ENCODE results near the gene CCL15. TPM values are rescaled to one million over a fixed set of nuclear protein-coding genes. Genes with fewer than 3 reads are reported as not detected.

CCL15 gene
- total RNA-seq, 1 donor from 2014 or later: 1.3 TPM

GRCh38 chr17:35972945-35973332 lies 28.4 kb downstream of the CCL15 start:
- ATAC-seq (no peak), DNase-seq (no peak)
- Histone ChIP-seq H3K4me1 (peaks cover 5% of the 10 kb centered on the region), H3K27me3 (no peaks in the 10 kb centered on the region), H3K36me3 (no peaks in the 10 kb centered on the region), H3K9me3 (no peaks in the 10 kb centered on the region), H3K27ac (peak overlapping the region; percentile 47), H3K4me3 (no peak overlapping the region)
- intact Hi-C loops (cut with DNase I): no loop called here
- TF ChIP-seq, protein P1, sequence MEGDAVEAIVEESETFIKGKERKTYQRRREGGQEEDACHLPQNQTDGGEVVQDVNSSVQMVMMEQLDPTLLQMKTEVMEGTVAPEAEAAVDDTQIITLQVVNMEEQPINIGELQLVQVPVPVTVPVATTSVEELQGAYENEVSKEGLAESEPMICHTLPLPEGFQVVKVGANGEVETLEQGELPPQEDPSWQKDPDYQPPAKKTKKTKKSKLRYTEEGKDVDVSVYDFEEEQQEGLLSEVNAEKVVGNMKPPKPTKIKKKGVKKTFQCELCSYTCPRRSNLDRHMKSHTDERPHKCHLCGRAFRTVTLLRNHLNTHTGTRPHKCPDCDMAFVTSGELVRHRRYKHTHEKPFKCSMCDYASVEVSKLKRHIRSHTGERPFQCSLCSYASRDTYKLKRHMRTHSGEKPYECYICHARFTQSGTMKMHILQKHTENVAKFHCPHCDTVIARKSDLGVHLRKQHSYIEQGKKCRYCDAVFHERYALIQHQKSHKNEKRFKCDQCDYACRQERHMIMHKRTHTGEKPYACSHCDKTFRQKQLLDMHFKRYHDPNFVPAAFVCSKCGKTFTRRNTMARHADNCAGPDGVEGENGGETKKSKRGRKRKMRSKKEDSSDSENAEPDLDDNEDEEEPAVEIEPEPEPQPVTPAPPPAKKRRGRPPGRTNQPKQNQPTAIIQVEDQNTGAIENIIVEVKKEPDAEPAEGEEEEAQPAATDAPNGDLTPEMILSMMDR (IDR thresholded peaks at IDR 0.05): no peak

DNA sequence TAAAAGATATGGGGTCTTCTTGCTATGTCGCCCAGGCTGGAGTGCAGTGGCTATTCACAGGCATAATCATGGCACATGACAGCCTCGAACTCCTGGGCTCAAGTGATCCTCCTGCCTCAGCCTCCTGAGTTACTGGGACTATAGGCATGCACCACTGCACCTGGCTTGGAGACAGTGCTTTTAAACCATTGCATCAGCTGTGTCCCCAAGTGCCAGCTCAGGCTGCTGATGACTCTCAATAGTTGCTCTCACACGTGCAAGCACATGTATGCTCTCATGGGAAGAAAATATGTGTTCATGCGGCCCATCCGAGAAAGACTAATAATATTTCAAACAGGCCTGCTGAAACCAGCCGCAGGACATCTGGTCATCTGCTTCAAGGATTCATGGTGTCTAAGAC lies 28.8 kb downstream of the CCL15 start:
- H3K36me3 ChIP-seq: no peaks in the 10 kb centered on the region
- intact Hi-C loops (cut with DNase I): no loop called here
- ATAC-seq (no peak), DNase-seq (no peak)
- peaks cover 5% of the 10 kb centered on the region for H3K4me1 ChIP-seq
- H3K27ac ChIP-seq: peak overlapping the region; percentile 47
- H3K27me3 ChIP-seq: no peaks in the 10 kb centered on the region
- no peaks in the 10 kb centered on the region for H3K9me3 ChIP-seq
- no peak overlapping the region for H3K4me3 ChIP-seq
- TF ChIP-seq, protein P1 (IDR thresholded peaks at IDR 0.05): no peak

- Histone ChIP-seq H3K27me3 (no peaks in the 10 kb centered on the region), H3K4me3 (no peak overlapping the region), H3K36me3 (no peaks in the 10 kb centered on the region), H3K9me3 (no peaks in the 10 kb centered on the region), H3K4me1 (peaks cover 5% of the 10 kb centered on the region), H3K27ac (peak overlapping the region; percentile 47)
- ATAC-seq (no peak), DNase-seq (no peak)
- TF ChIP-seq, protein P1 (IDR thresholded peaks at IDR 0.05): no peak
- intact Hi-C loops (cut with DNase I): no loop called here
Measured at GRCh38 chr17:35972066-35972465, 29.3 kb downstream of the CCL15 start.

DNA sequence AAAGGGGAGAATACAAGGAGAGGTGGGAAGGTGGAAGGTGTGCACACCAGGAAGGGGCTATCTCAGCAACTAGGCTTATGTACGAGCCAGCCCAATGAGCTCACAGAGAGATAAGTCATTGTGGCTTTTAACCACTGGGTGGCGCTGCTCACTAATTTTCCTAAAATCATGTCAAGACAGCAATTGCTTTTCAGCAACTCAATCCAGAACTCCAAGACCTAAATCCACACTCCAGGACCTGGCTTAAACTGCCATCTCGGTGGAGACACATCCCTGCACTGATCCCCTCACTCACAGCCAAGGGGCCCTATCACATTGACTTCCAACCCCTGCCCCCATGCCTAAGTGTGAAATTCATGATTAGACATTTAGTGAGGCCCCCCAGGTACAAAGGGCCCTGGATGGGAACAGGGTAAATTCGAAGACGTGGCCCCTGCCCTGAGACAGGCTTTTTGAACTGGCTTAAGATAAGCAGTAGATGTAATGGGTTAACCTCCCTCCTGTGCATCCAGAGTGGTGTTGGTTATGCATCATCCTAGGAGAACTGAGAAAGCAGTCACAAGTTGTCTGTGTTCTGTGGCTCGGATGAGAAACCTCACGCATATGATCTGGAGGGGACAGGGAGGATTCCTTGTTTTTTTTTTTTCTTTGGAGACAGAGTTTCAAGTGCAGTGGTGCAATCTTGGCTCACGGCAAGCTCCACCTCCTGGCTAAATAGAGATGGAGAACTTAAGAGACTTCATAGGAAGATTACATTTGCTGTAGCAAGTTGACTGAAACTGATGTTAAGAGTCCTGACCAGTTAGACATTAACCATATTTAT lies 31.6 kb downstream of the CCL15 start:
- Histone ChIP-seq H3K4me3 (no peak overlapping the region), H3K4me1 (peaks cover 5% of the 10 kb centered on the region), H3K9me3 (no peaks in the 10 kb centered on the region), H3K27ac (no peak overlapping the region), H3K36me3 (no peaks in the 10 kb centered on the region), H3K27me3 (no peaks in the 10 kb centered on the region)
- DNase-seq (no peak), ATAC-seq (peak; percentile 89)
- intact Hi-C loops (cut with DNase I): loop anchor here (10.0 kb wide), 1 partner anchor 175 kb away; no protein-coding TSS in a partner anchor
- TF ChIP-seq, protein P1 (IDR thresholded peaks at IDR 0.05): peak; percentile 88

DNA sequence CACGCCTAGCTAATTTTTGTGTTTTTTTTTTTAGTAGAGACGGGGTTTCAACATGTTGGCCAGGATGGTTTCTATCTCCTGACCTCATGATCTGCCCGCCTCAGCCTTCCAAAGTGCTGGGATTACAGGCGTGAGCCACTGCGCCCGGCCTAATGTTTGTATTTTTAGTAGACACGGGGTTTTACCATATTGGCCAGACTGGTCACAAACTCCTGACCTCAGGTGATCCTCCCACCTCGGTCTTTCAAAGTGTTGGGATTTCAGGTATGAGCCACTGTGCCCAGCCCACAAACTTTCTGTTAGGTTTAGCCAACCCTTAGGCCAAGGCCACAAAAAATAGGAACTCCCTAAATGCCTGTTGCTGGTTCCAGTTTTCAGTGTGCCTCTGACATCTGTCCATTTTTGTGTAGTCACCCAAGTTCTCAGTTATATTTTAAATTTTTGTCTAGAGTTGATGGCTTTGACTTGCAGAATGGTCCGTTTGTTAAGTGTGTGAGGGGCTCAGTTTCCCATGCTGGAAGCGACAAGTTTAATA lies 32.8 kb downstream of the CCL15 start:
- TF ChIP-seq, protein P1 (IDR thresholded peaks at IDR 0.05): no peak
- DNase-seq (no peak), ATAC-seq (no peak)
- H3K27ac ChIP-seq: no peak overlapping the region
- H3K27me3 ChIP-seq: no peaks in the 10 kb centered on the region
- no peaks in the 10 kb centered on the region for H3K9me3 ChIP-seq
- intact Hi-C loops (cut with DNase I): loop anchor here (10.0 kb wide), 1 partner anchor 176 kb away; no protein-coding TSS in a partner anchor
- peaks cover 5% of the 10 kb centered on the region for H3K4me1 ChIP-seq
- H3K4me3 ChIP-seq: no peak overlapping the region
- no peaks in the 10 kb centered on the region for H3K36me3 ChIP-seq

Data from upper lobe of right lung (tissue), 1 donor.